GM10248 (cell line): ENCODE data around the gene GPR21.

Source experiments
- CTCF ChIA-PET: fragments of 300-600 bp; sonication (Branson Sonifier 250); formaldehyde crosslinking; extraction: SDS; loops from one replicate; lab custom pipeline; 2021; ENCODE audit warnings: antibody characterized with exemption; lab: Yijun Ruan, JAX
- POLR2A ChIA-PET: fragments of 350-650 bp; sonication (Branson Sonifier 250); formaldehyde crosslinking; extraction: SDS; loops from one replicate; lab custom pipeline; 2020; ENCODE audit warnings: antibody characterized with exemption; lab: Yijun Ruan, JAX
- DNase-seq: peaks from one replicate; pipeline ENCODE4 v3.0.0; 2012; ENCODE audit errors: extremely low spot score
- CTCF ChIP-seq: IDR thresholded peaks from 2 replicates; pipeline ENCODE4 v1.5.1; 2012; ENCODE audit warnings: mild to moderate bottlenecking, low read depth; ENCODE audit errors: extremely low read depth, missing control alignments, control extremely low read depth

Gene GPR21

GRCh38 chr9:123033352-123033751 lies at the start of gene GPR21:
Gene GPR21, plus strand, starts transcription at chr9:123033667. Its CDS starts 900 bp downstream, at chr9:123034567.
- no peak for TF ChIP-seq CTCF
- DNase-seq: no peak
- ChIA-PET CTCF (interaction anchor here (1.2 kb wide), 1 partner anchor 14 kb away, joined by 4 read pairs; no protein-coding TSS in a partner anchor), POLR2A (no interaction called here)

GRCh38 chr9:122986010-122986409 lies 47.5 kb upstream of the GPR21 start:
- POLR2A ChIA-PET: no interaction called here
- no peak for DNase-seq
- TF ChIP-seq CTCF: no peak
- CTCF ChIA-PET: interaction anchor here (1.1 kb wide), 1 partner anchor 43 kb away, joined by 3 read pairs; no protein-coding TSS in a partner anchor

- ChIA-PET CTCF (interaction anchor here (1.6 kb wide), 2 partner anchors 9 to 112 kb away, joined by 3 to 5 read pairs; no protein-coding TSS in a partner anchor), POLR2A (no interaction called here)
- DNase-seq: no peak
- no peak for TF ChIP-seq CTCF
Measured at GRCh38 chr9:122988141-122988540, 45.3 kb upstream of the GPR21 start.

- TF ChIP-seq CTCF: peak; percentile 5
- ChIA-PET POLR2A (no interaction called here), CTCF (interaction anchor here (0.9 kb wide), 1 partner anchor 109 kb away, joined by 3 read pairs; no protein-coding TSS in a partner anchor)
- peak; percentile 53 for DNase-seq
Measured at GRCh38 chr9:122988920-122989621, 44.4 kb upstream of the GPR21 start.

- DNase-seq: peak; percentile 54
- TF ChIP-seq CTCF: peak; percentile 73
- POLR2A ChIA-PET: interaction anchor here (0.6 kb wide), 1 partner anchor 77 kb away, joined by 4 read pairs; no protein-coding TSS in a partner anchor
- CTCF ChIA-PET: interaction anchor here (0.6 to 2.0 kb wide), 17 partner anchors 9 to 528 kb away, joined by 3 to 8 read pairs (median 4); partner anchors contain the start of genes RC3H2 and ZBTB6
Measured at GRCh38 chr9:122991370-122991830, 42.1 kb upstream of the GPR21 start.

GRCh38 chr9:122996586-122996985 lies 36.9 kb upstream of the GPR21 start:
- no peak for TF ChIP-seq CTCF
- ChIA-PET CTCF (interaction anchor here (1.0 to 1.8 kb wide), 2 partner anchors 9 to 13 kb away, joined by 3 to 5 read pairs; no protein-coding TSS in a partner anchor), POLR2A (no interaction called here)
- no peak for DNase-seq
